Activated T-cell treated with anti-CD3 and anti-CD28 coated beads, Interleukin-2, amount 50 U/mL, for 4 hours (primary cell): ENCODE data around the gene MCTP1. TPM values are rescaled to one million over a fixed set of nuclear protein-coding genes. Genes with fewer than 3 reads are reported as not detected.
A peak's percentile ranks its signal among the peaks of the same experiment; 100 is the strongest.
"Not testable (repeated sequence)": the region's sequence is repeated elsewhere in the genome, so short reads cannot be mapped to it uniquely, and the experiment has no call there.

ENCODE experiments used
- ATAC-seq, 2 donors: fragments of 200-7000 bp; cut with Tn5 transposase; one replicate each; pipeline ENCODE4 v1.10.0; 2021
- DNase-seq: peaks from one replicate; pipeline ENCODE4 v3.0.0-alpha.2; 2020
- H3K27me3 Mint-ChIP-seq: one replicate; pipeline ENCODE4 v1.8.0; 2021; ENCODE audit warnings: low read depth, mixed read lengths
- H3K36me3 Mint-ChIP-seq: one replicate; pipeline ENCODE4 v1.8.0; 2022; ENCODE audit warnings: mixed read lengths; ENCODE audit not compliant: insufficient read depth
- H3K4me1 Mint-ChIP-seq: one replicate; pipeline ENCODE4 v1.8.0; 2021; ENCODE audit warnings: low read depth, mixed read lengths
- H3K4me3 Mint-ChIP-seq: one replicate; pipeline ENCODE4 v1.8.0; 2021; ENCODE audit warnings: mild to moderate bottlenecking, moderate library complexity, mixed read lengths
- H3K9me3 Mint-ChIP-seq: one replicate; pipeline ENCODE4 v1.8.0; 2021; ENCODE audit warnings: mixed read lengths
- total RNA-seq, 3 donors: library from RNA; stranded (reverse); gene quantifications; one replicate each; pipeline ENCODE4 v1.2.1, GENCODE V29; 2021

MCTP1 gene
- total RNA-seq, 3 donors from 2014 or later: 0.30 to 1.1 (median 0.92) TPM

DNA sequence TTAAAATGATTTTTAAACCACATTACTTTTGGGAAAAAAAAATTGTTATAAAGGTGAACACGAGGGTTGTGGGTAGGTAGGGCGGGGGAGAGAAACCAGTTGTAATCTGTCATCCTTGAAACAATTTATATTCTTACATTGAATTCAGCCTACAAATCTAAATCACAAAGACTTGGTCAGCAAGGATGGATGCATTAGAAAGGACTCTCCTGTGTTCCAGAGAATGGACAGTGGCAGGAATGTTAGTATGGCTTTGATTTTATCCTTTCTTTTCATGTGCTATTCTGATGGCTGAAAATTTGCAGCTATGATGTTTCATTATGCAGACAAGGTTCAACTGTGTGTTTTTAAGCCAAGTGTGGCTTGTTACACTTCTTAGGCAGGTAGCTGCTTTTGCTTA lies 431.8 kb downstream of the MCTP1 start:
- ATAC-seq (no peak), DNase-seq (no peak)
- H3K36me3 Mint-ChIP-seq: no peaks in the 10 kb centered on the region
- H3K27me3 Mint-ChIP-seq: no peaks in the 10 kb centered on the region
- H3K9me3 Mint-ChIP-seq: no peaks in the 10 kb centered on the region
- H3K4me3 Mint-ChIP-seq: no peak overlapping the region
- no peaks in the 10 kb centered on the region for H3K4me1 Mint-ChIP-seq

DNA sequence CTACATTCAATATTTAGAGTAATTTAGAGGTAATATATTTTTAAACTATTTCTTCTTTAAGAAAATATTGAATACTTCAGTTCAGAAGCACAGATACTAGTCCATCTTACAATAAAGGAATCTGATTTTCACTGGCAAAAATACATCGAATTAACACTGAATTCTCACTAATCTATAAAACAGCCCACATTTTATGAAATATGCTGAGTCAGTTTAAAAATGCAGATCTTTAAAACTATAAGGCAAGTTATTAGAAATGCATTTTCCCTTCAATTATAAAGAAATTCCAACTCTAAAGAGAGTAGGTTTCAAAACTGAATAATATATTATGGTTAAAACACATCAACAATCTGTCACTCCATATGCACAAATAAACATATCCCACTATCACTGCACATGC lies 433.9 kb downstream of the MCTP1 start:
- Mint-ChIP-seq H3K36me3 (no peaks in the 10 kb centered on the region), H3K9me3 (no peaks in the 10 kb centered on the region), H3K4me1 (no peaks in the 10 kb centered on the region), H3K27me3 (peaks cover 2% of the 10 kb centered on the region), H3K4me3 (no peak overlapping the region)
- DNase-seq (no peak), ATAC-seq (no peak)

DNA sequence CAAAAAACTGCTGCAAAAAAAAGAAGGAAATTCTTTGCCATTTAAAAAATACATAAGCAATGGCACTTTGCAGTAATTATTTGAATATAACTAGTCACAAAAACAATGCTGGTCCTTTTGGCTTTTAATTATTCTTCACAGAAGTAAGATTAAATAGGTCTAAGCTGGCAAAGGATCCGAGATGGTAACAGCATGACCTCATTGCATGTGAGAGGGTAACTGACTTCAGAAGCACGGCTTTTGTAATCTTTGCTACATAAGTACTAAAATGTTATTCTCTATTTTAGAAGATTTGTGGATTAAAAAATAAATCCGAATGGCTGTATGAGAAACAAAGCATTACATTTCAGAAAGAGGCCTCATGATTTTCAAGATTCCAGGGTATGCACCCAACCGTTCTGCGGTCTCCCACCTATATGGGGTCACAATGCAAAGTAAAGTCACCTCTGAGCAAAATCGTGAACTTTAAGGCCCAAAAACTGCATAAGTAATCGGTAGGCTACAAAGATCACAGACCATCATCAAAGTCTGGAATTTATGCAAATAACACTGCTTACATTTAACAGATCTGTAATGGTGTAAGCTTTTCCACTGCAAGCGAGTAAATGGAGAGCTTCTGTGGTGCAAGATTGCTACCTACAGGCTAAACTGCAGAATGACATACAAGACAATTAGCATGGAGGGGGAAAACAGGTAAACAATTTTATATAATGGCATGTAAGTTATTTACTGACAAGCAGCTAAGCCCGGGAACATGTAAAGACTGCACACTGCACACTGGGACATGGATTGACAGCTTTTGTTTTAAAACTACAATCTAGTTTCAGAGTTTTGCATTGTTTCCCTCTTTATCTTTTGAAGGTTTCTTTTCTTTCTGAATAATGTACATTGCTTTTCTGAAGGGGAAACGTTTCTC lies 434.8 kb downstream of the MCTP1 start:
- DNase-seq (peak; percentile 8), ATAC-seq (peak; percentile 77 to 87)
- no peaks in the 10 kb centered on the region for H3K4me1 Mint-ChIP-seq
- no peaks in the 10 kb centered on the region for H3K36me3 Mint-ChIP-seq
- H3K27me3 Mint-ChIP-seq: peaks cover 2% of the 10 kb centered on the region
- H3K9me3 Mint-ChIP-seq: no peaks in the 10 kb centered on the region
- no peak overlapping the region for H3K4me3 Mint-ChIP-seq

DNA sequence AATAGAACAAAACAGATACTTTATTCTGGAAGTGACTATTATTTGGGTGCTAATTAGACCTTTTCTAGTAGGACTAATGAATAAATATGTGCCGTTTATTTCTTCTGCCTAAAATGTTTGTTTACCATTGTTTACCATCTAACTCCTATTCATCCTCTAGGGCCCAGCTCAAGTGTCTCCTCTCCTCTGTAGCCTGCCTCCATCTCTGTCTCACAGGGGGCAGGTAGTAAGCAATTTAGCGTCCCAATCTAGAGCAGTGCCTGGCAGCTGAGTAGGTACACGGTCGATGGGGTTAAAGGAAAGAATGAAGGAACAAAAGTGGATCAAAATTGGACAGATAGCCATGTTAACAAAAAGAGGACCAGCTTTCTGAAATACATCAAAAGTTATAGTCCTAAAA lies 435.6 kb downstream of the MCTP1 start:
- no peaks in the 10 kb centered on the region for H3K36me3 Mint-ChIP-seq
- H3K4me3 Mint-ChIP-seq: no peak overlapping the region
- no peak for DNase-seq
- no peaks in the 10 kb centered on the region for H3K4me1 Mint-ChIP-seq
- no peak for ATAC-seq
- H3K27me3 Mint-ChIP-seq: peaks cover 2% of the 10 kb centered on the region
- H3K9me3 Mint-ChIP-seq: no peaks in the 10 kb centered on the region

DNA sequence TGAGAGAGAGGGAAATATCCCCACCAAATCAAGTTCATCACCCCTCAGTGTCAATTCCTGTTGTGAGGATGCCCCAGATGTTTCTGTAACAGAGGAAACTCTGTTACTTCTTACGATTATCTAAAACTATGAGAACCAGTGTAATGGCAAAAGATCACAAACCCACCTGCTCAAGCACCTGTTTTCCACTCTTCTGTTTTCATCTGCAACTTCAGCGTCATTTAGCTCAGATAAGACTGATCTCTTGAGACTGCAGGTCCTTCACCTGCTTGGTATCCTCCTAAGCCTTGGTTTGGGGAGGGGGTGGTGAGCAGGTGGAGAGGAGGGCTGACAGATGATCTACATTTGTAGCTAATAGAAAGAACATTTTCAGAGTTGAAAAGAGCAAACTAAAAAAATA lies 437.2 kb downstream of the MCTP1 start:
- Mint-ChIP-seq H3K4me3 (no peak overlapping the region), H3K9me3 (no peaks in the 10 kb centered on the region), H3K36me3 (no peaks in the 10 kb centered on the region), H3K4me1 (no peaks in the 10 kb centered on the region), H3K27me3 (peaks cover 2% of the 10 kb centered on the region)
- DNase-seq (no peak), ATAC-seq (no peak)

DNA sequence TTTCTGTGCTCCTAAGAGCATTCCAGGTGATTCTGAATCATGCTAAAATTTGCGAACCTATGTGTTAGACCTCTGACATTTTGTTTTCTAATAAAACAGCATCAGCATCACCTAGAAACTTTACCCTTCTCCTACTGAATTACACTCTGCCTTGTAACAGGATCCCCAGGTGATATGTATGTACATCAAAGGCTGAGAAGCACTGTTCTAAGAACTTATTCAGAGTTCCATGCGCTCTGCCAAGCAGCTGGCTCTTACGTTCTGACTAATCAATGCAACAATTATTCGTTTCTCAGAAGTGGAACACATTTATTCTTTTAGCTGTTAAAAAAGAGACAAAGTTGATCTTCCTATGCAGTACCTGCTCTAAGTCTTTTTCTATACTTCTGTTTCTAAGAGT lies 437.9 kb downstream of the MCTP1 start:
- H3K4me1 Mint-ChIP-seq: no peaks in the 10 kb centered on the region
- no peak for ATAC-seq
- H3K9me3 Mint-ChIP-seq: no peaks in the 10 kb centered on the region
- H3K4me3 Mint-ChIP-seq: no peak overlapping the region
- no peak for DNase-seq
- H3K27me3 Mint-ChIP-seq: peaks cover 2% of the 10 kb centered on the region
- no peaks in the 10 kb centered on the region for H3K36me3 Mint-ChIP-seq

DNA sequence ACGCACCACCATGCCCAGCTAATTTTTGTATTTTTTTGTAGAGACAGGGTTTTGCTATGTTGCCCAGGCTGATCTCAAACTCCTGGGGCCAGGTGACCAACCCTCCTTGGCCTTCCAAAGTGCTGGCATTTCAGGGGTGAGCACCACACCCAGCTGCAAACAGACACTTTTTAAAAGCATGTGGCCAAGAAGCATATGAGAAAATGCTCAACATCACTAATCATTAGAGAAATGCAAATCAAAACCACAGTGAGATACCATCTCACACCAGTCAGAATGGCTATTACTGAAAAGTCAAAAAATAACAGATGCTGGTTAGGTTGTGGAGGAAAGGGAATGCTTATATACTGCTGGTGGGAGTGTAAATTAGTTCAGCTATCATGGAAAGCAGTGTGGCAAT lies 439.2 kb downstream of the MCTP1 start:
- not testable (repeated sequence) for H3K4me3 Mint-ChIP-seq, H3K9me3 Mint-ChIP-seq, ATAC-seq, H3K4me1 Mint-ChIP-seq, H3K36me3 Mint-ChIP-seq, DNase-seq, H3K27me3 Mint-ChIP-seq

DNA sequence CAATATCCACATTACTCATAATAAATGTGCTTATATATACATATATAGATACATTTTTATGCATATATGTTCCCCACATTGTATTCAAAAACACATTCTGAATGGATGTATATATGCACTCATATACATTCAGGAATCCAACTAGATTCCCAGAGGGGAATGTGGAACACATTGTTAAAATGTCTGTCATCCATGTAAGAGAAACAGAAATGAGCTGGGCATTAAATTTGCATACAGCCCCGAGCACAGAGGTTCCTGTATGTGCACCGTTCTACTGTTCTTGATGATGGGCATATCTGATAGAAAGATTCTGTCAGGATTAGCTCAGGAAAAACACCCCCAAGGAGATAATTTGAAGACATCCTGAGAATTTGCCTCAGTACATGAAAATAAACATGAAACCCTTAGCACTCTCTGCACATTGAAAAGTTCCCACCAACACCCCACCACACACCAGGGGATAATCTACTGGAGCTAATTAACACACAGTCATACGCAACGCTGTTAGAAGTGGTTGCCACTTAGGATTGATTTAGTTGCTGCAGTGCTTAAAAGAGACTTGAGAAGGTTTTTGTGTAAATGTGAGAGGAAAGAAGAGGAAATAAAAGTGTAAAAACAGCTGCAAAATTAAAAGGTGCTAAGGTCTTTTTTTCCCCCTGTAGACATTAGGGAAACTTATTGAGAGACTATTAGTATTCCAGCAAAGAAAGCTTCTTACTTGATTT lies 443.1 kb downstream of the MCTP1 start:
- DNase-seq (no peak), ATAC-seq (no peak)
- H3K9me3 Mint-ChIP-seq: no peaks in the 10 kb centered on the region
- no peaks in the 10 kb centered on the region for H3K4me1 Mint-ChIP-seq
- no peak overlapping the region for H3K4me3 Mint-ChIP-seq
- no peaks in the 10 kb centered on the region for H3K27me3 Mint-ChIP-seq
- H3K36me3 Mint-ChIP-seq: no peaks in the 10 kb centered on the region

DNA sequence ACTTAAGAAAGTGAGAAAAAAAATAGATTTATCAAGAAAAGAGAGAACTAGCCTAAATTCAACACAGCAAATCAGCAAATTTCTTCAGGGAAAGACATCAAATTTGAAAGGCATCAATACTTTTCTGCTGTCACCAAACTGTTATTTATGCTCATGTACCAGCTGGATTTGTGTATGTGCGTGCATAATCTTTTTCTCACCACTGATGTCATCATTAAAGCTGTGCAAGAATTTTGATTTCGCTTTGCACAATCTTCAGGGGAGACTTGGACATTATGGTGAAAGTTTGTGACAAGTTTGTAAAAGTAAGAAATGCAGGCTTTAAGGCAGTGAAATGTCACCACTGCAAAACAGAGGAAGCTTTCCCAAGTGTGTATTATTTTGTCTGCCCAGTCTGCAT lies 451.0 kb downstream of the MCTP1 start:
- no peaks in the 10 kb centered on the region for H3K4me1 Mint-ChIP-seq
- no peaks in the 10 kb centered on the region for H3K36me3 Mint-ChIP-seq
- H3K9me3 Mint-ChIP-seq: no peaks in the 10 kb centered on the region
- DNase-seq (no peak), ATAC-seq (no peak)
- H3K4me3 Mint-ChIP-seq: no peak overlapping the region
- H3K27me3 Mint-ChIP-seq: peaks cover 3% of the 10 kb centered on the region

DNA sequence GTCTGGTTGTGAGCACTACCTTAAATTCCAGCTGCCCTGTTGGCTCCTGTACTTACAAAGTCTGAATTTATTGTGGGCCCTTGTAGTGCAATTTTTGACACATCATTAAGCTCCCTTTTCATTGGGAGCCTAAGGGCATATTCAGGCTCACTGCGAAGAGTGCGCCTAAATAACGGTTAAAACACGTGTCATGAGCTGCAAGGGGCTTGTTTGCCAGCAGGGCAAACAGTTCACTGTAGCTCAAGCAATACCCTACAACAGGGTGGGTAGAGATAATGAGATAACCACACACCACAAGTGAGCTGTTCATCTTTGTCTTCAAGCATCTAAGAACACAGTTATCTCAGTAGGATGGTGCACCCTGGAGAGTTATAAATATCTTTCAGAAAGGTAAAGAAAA lies 452.2 kb downstream of the MCTP1 start:
- Mint-ChIP-seq H3K4me3 (no peak overlapping the region), H3K4me1 (no peaks in the 10 kb centered on the region)
- no peak for ATAC-seq

DNA sequence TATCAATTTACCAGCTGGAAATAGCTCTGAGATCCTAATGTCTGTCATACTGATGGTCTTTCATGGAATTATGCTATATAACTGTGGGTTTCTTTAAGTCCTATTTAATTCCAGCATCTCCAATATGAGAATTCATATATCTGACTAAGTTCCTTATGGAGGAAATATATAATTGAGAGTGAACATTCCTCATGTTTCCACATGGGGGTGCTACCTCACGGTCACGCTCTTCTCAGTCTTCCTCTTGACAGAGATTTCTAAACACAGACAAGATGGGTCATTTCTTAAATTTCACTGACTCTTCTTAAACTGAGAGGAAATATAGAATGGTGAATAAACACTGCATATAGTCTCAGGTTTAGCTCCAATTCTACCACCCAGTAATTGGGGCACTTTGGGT lies 454.4 kb downstream of the MCTP1 start:
- peaks cover 13% of the 10 kb centered on the region for H3K27me3 Mint-ChIP-seq
- no peaks in the 10 kb centered on the region for H3K36me3 Mint-ChIP-seq
- H3K4me3 Mint-ChIP-seq: no peak overlapping the region
- DNase-seq (no peak), ATAC-seq (no peak)
- H3K9me3 Mint-ChIP-seq: no peaks in the 10 kb centered on the region
- H3K4me1 Mint-ChIP-seq: no peaks in the 10 kb centered on the region

More for the DNA sequence above, 452.2 kb downstream of the MCTP1 start:
- peaks cover 8% of the 10 kb centered on the region for H3K27me3 Mint-ChIP-seq
- no peaks in the 10 kb centered on the region for H3K9me3 Mint-ChIP-seq
- no peak for DNase-seq
- no peaks in the 10 kb centered on the region for H3K36me3 Mint-ChIP-seq

DNA sequence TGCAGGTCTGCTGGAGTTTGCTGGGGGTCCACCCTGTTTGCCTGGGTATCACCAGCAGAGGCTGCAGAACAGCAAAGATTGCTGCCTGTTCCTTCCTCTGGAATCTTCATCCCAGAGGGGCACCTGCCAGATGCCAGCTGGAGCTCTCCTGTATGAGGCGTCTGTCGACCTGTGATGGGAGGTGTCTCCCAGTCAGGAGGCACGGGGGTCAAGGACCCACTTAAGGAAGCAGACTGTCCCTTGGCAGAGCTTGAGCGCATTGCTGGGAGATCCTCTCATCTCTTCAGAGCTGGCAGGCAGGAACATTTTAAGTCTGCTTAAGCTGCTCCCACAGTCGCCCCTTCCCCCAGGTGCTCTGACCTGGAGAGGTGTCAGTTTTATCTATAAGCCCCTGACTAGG lies 456.7 kb downstream of the MCTP1 start:
- not testable (repeated sequence) for H3K4me1 Mint-ChIP-seq, H3K4me3 Mint-ChIP-seq, H3K9me3 Mint-ChIP-seq, ATAC-seq, DNase-seq, H3K36me3 Mint-ChIP-seq
- peaks cover 16% of the 10 kb centered on the region for H3K27me3 Mint-ChIP-seq

DNA sequence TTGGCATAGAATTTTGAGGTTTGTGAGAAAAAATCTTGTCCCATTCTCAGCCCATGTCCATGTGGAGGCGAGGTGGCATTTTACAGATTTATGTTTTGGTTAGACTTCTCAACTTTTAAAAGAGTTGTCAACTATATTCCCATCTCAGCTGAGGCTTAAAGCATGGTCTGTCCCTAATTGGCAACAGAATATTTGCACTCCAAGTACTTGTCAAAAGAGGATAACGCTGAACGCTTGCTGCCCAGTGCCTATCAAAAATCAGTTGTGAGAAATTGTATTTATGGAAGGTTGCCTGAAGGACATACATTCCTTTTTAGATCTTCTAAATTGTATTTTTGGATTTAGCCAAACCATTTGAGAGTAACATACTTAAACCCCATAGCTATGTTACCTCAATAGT lies 464.4 kb downstream of the MCTP1 start:
- Mint-ChIP-seq H3K27me3 (peaks cover 3% of the 10 kb centered on the region), H3K4me3 (no peak overlapping the region), H3K36me3 (no peaks in the 10 kb centered on the region), H3K4me1 (no peaks in the 10 kb centered on the region), H3K9me3 (no peaks in the 10 kb centered on the region)
- no peak for DNase-seq
- no peak for ATAC-seq

DNA sequence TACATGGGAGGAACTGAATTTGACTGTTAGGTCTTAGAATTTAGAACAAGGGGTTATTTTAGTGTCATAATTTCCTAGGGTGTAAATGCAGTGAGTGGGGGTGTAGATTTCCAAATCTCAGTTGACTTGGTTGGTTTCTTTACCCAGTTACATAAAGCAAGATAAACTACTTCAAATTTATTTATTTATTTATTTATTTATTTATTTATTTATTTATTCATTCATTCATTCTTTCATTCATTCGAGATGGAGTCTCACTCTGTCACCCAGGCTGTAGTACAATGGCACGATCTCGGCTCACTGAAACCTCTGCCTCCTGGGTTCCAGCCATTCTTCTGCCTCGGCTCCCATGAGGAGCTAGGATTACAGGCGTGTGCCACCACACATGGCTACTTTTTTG lies 466.0 kb downstream of the MCTP1 start:
- no peaks in the 10 kb centered on the region for H3K27me3 Mint-ChIP-seq
- no peaks in the 10 kb centered on the region for H3K4me1 Mint-ChIP-seq
- no peak for DNase-seq
- H3K9me3 Mint-ChIP-seq: no peaks in the 10 kb centered on the region
- ATAC-seq: no peak
- no peaks in the 10 kb centered on the region for H3K36me3 Mint-ChIP-seq
- no peak overlapping the region for H3K4me3 Mint-ChIP-seq
